MCF 10A (cell line): Measurements from ENCODE around the gene SLC43A1. TPM values are rescaled to one million over a fixed set of nuclear protein-coding genes. Genes with fewer than 3 reads are reported as not detected.

ENCODE experiments used
- BruUV-seq: library from RNA; stranded (reverse); fragments of 400-500 nt; replicated peaks from 2 replicates; lab custom pipeline; 2021; lab: Mats Ljungman, UMichigan
- CTCF ChIA-PET: fragments of 300-600 bp; sonication (Branson Sonifier 250); formaldehyde crosslinking; extraction: SDS; loops from one replicate; lab custom pipeline; 2021; ENCODE audit warnings: antibody characterized with exemption, inconsistent platforms; lab: Yijun Ruan, JAX
- POLR2A ChIA-PET: fragments of 300-600, 350-650 bp; sonication (Branson Sonifier 250); formaldehyde crosslinking; extraction: SDS; loops from one replicate; lab custom pipeline; 2020; ENCODE audit warnings: antibody characterized with exemption, inconsistent platforms; lab: Yijun Ruan, JAX
- DNase-seq: peaks from one replicate; pipeline ENCODE4 v3.0.0-alpha.2; 2018; ENCODE audit not compliant: unreplicated experiment
- H3K27ac Mint-ChIP-seq: one replicate; pipeline ENCODE4 v1.8.0; 2022; ENCODE audit warnings: mild to moderate bottlenecking, low read depth, mixed read lengths; ENCODE audit not compliant: unreplicated experiment
- H3K27me3 Mint-ChIP-seq: one replicate; pipeline ENCODE4 v1.8.0; 2022; ENCODE audit warnings: mixed read lengths; ENCODE audit not compliant: insufficient read depth, unreplicated experiment
- H3K36me3 Mint-ChIP-seq: one replicate; pipeline ENCODE4 v1.8.0; 2022; ENCODE audit warnings: mild to moderate bottlenecking, moderate library complexity, mixed read lengths; ENCODE audit not compliant: insufficient read depth, unreplicated experiment
- H3K4me1 Mint-ChIP-seq: one replicate; pipeline ENCODE4 v1.8.0; 2022; ENCODE audit warnings: mixed read lengths; ENCODE audit not compliant: insufficient read depth, unreplicated experiment
- H3K4me3 Mint-ChIP-seq: one replicate; pipeline ENCODE4 v1.8.0; 2022; ENCODE audit warnings: mild to moderate bottlenecking, moderate library complexity, mixed read lengths; ENCODE audit not compliant: unreplicated experiment
- H3K9me3 Mint-ChIP-seq: one replicate; pipeline ENCODE4 v1.8.0; 2022; ENCODE audit warnings: mixed read lengths; ENCODE audit not compliant: unreplicated experiment
- CTCF ChIP-seq: fragments of 200-600 bp; IDR thresholded peaks from one replicate; pipeline ENCODE4 v1.8.0; 2022; ENCODE audit warnings: antibody characterized with exemption, mild to moderate bottlenecking; ENCODE audit not compliant: unreplicated experiment
- intact Hi-C: fragments of 100-400 bp; cut with micrococcal nuclease; formaldehyde crosslinking; loops from 2 replicates; pipeline ENCODE4 v1.14.1; 2022
- total RNA-seq: library from RNA; stranded (reverse); gene quantifications from 2 replicates; pipeline ENCODE4 v1.2.3, GENCODE V29; 2022

SLC43A1 gene
- total RNA-seq, 1 experiment from 2014 or later, result 3.2 TPM

- BruUV-seq, result no TSS peak
These were observed 47.9 kb downstream of the SLC43A1 start for GRCh38 chr11:57467508-57468157.

GRCh38 chr11:57466680-57467079 is 48.8 kb downstream of the SLC43A1 start:
- DNase-seq, result no peak
- H3K27me3 Mint-ChIP-seq, result no peaks in the 10 kb centered on the region
- CTCF ChIA-PET, result interaction anchor here (1.0 to 1.1 kb wide), 2 partner anchors 9 to 13 kb away, joined by 3 read pairs; no protein-coding TSS in a partner anchor
- H3K36me3 Mint-ChIP-seq, result no peaks in the 10 kb centered on the region
- no peaks in the 10 kb centered on the region for H3K9me3 Mint-ChIP-seq
- no peaks in the 10 kb centered on the region for H3K4me1 Mint-ChIP-seq
- POLR2A ChIA-PET, result no interaction called here
- H3K4me3 Mint-ChIP-seq, result no peak overlapping the region
- intact Hi-C loops, result no loop called here
- H3K27ac Mint-ChIP-seq, result no peak overlapping the region
- no peak for TF ChIP-seq CTCF
- BruUV-seq, result no TSS peak

More at GRCh38 chr11:57467508-57468157, 47.9 kb downstream of the SLC43A1 start:
- Mint-ChIP-seq H3K4me3 (no peak overlapping the region), H3K4me1 (no peaks in the 10 kb centered on the region), H3K27ac (no peak overlapping the region), H3K9me3 (no peaks in the 10 kb centered on the region), H3K27me3 (no peaks in the 10 kb centered on the region), H3K36me3 (no peaks in the 10 kb centered on the region)
- no peak for TF ChIP-seq CTCF
- CTCF ChIA-PET, result interaction anchor here (0.6 to 3.7 kb wide), 3 partner anchors 10 to 297 kb away, joined by 3 to 17 read pairs (median 4); partner anchors contain the start of gene UBE2L6
- POLR2A ChIA-PET, result no interaction called here
- DNase-seq, result no peak
- intact Hi-C loops, result no loop called here

DNA sequence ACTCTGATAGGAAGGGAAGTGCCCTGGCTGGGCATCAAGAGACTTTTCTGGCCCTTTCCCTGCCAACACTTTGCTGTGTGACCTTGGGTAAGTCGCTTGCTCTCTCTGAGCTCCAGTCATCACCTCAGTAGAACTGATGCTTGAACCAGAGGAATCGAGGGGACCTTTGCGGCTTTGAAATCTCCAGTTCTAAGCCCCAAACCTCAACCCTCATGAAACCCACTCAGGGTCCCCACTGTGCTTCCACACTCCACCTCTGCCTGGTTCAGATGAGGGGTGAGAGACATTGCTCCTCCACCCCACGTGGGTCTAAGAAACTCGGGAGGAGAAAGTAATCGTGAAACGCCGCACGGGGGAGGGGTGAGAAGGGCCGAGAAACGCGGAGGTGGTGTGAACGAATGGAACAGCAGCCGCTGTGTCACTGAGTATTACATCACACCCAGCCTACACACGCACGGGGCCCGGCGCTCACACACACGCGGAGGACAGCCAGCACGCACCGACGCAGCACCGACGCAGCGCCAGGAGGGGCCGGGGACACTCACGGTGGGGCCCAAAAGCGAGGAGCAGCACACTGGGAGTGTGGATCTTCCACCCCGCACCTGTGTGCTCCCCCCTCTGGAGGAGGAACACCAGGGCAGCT is 50.8 kb downstream of the SLC43A1 start:
- ChIA-PET CTCF (interaction anchor here (0.6 to 2.0 kb wide), 8 partner anchors 10 to 180 kb away, joined by 3 to 9 read pairs (median 4); no protein-coding TSS in a partner anchor), POLR2A (no interaction called here)
- intact Hi-C loops, result no loop called here

More for the DNA sequence above, 50.8 kb downstream of the SLC43A1 start:
- no TSS peak for BruUV-seq
- Mint-ChIP-seq H3K27me3 (peaks cover 6% of the 10 kb centered on the region), H3K9me3 (no peaks in the 10 kb centered on the region), H3K4me3 (no peak overlapping the region), H3K4me1 (peaks cover 4% of the 10 kb centered on the region), H3K27ac (no peak overlapping the region), H3K36me3 (no peaks in the 10 kb centered on the region)
- TF ChIP-seq CTCF, result no peak
- no peak for DNase-seq
